ENCODE data around the gene LACTB. TPM values are rescaled to one million over a fixed set of nuclear protein-coding genes. Genes with fewer than 3 reads are reported as not detected.

LACTB gene
- total and polyA plus RNA-seq, 2 donors (not counting 1 experiment from before 2014, with no cell fraction given), result 29.2 to 42.8 TPM

GRCh38 chr15:63073497-63074172 is 48.0 kb upstream of the LACTB start:
- DNase-seq (ENCODE audit: low read depth in 2 of 2), result peak in 1 of 2 donors; percentile 61
- Histone ChIP-seq H2AFZ (ENCODE audit: low read length) (no peak overlapping the region), H3K9me3 (ENCODE audit: control insufficient read depth, insufficient read depth, low read depth, low read length) (no peaks in the 10 kb centered on the region), H3K79me2 (ENCODE audit: control insufficient read depth, insufficient read depth, low read length) (no peaks in the 10 kb centered on the region), H3K4me2 (ENCODE audit: extremely low read depth, insufficient read depth, low read length) (no peak overlapping the region), H3K4me3 (replicated peaks in 1 of 4; ENCODE audit: control extremely low read depth in 1 of 4, insufficient read depth in 1 of 4, low read depth in 3 of 4, low read length in 4 of 4) (no peak overlapping the region), H3K36me3 (ENCODE audit: control insufficient read depth, insufficient read depth, low read length) (no peaks in the 10 kb centered on the region), H3K27me3 (ENCODE audit: control insufficient read depth, insufficient read depth, low read length) (no peaks in the 10 kb centered on the region), H3K9ac (ENCODE audit: insufficient read depth, low read length) (no peak overlapping the region), H3K4me1 (ENCODE audit: control insufficient read depth, extremely low read depth, insufficient read depth, low read length) (no peaks in the 10 kb centered on the region), H4K20me1 (ENCODE audit: control insufficient read depth, extremely low read depth, insufficient read depth, low read length) (no peaks in the 10 kb centered on the region), H3K27ac (ENCODE audit: insufficient read depth, low read length) (no peak overlapping the region)
- TF ChIP-seq EZH2 (IDR thresholded peaks at IDR 0.05; ENCODE audit: low read length, missing control alignments), result no peak
- TF ChIP-seq CTCF (conservative IDR thresholded peaks at IDR 0.05 in 1 of 2, IDR thresholded peaks at IDR 0.05 in 1 of 2; ENCODE audit: low read depth in 1 of 2, low read length in 2 of 2), result no peak

GRCh38 chr15:63075015-63075983 is 46.4 kb upstream of the LACTB start:
- Histone ChIP-seq H3K4me2 (ENCODE audit: extremely low read depth, insufficient read depth, low read length) (peak overlapping the region; percentile 6), H3K4me3 (replicated peaks in 1 of 4; ENCODE audit: control extremely low read depth in 1 of 4, insufficient read depth in 1 of 4, low read depth in 3 of 4, low read length in 4 of 4) (no peak overlapping the region), H3K79me2 (ENCODE audit: control insufficient read depth, insufficient read depth, low read length) (no peaks in the 10 kb centered on the region), H3K36me3 (ENCODE audit: control insufficient read depth, insufficient read depth, low read length) (no peaks in the 10 kb centered on the region), H4K20me1 (ENCODE audit: control insufficient read depth, extremely low read depth, insufficient read depth, low read length) (no peaks in the 10 kb centered on the region), H3K27me3 (ENCODE audit: control insufficient read depth, insufficient read depth, low read length) (no peaks in the 10 kb centered on the region), H3K9me3 (ENCODE audit: control insufficient read depth, insufficient read depth, low read depth, low read length) (no peaks in the 10 kb centered on the region), H3K27ac (ENCODE audit: insufficient read depth, low read length) (no peak overlapping the region), H3K9ac (ENCODE audit: insufficient read depth, low read length) (peak overlapping the region; percentile 14), H2AFZ (ENCODE audit: low read length) (no peak overlapping the region), H3K4me1 (ENCODE audit: control insufficient read depth, extremely low read depth, insufficient read depth, low read length) (peaks cover 3% of the 10 kb centered on the region)
- peak; percentile 68 to 72 for DNase-seq (ENCODE audit: low read depth in 2 of 2)
- TF ChIP-seq EZH2 (IDR thresholded peaks at IDR 0.05; ENCODE audit: low read length, missing control alignments), result no peak
- no peak for TF ChIP-seq CTCF (conservative IDR thresholded peaks at IDR 0.05 in 1 of 2, IDR thresholded peaks at IDR 0.05 in 1 of 2; ENCODE audit: low read depth in 1 of 2, low read length in 2 of 2)

Measured in fibroblast of lung (primary cell).